K562 (cell line): ENCODE measurements around the gene CUL9. TPM values are rescaled to one million over a fixed set of nuclear protein-coding genes. Genes with fewer than 3 reads are reported as not detected.

ENCODE experiments used
- ARID1B ChIP-seq: fragments of 450-650 bp; IDR thresholded peaks from 2 replicates; pipeline ENCODE4 v1.6.1; 2016; ENCODE audit warnings: antibody characterized with exemption, mild to moderate bottlenecking, inconsistent platforms
- BHLHE40 ChIP-seq: IDR thresholded peaks from 2 replicates; pipeline ENCODE4 v1.6.1; 2011; ENCODE audit warnings: low read length, improper control_type of control experiment
- CXXC5 ChIP-seq: fragments of 250-450 bp; sonication (Bioruptor Pico); IDR thresholded peaks from 2 replicates; pipeline ENCODE4 v1.8.0; 2022; ENCODE audit warnings: inconsistent platforms, mild to moderate bottlenecking, moderate library complexity
- DDX20 ChIP-seq: fragments of 450-650 bp; IDR thresholded peaks from 2 replicates; pipeline ENCODE4 v1.6.1; 2016; ENCODE audit warnings: missing genetic modification characterization, low read depth, mild to moderate bottlenecking, missing compliant biosample characterization, moderate library complexity
- GABPB2 ChIP-seq: fragments of 250-450 bp; sonication (Bioruptor Pico); conservative IDR thresholded peaks from 2 replicates; pipeline ENCODE4 v1.5.1; 2021; ENCODE audit warnings: mild to moderate bottlenecking
- HDGF ChIP-seq: fragments of 450-650 bp; IDR thresholded peaks from 2 replicates; pipeline ENCODE4 v1.6.1; 2016
- HNRNPUL1 ChIP-seq: fragments of 200-400 bp; formaldehyde crosslinking; IDR thresholded peaks from 2 replicates; pipeline ENCODE4 v1.6.1; 2017; ENCODE audit warnings: low read length
- KLF10 ChIP-seq: fragments of 250-450 bp; sonication (Bioruptor Pico); IDR thresholded peaks from 2 replicates; pipeline ENCODE4 v1.6.1; 2021; ENCODE audit warnings: matching md5 sums
- NR3C1 ChIP-seq: sonication (generic); formaldehyde crosslinking; IDR thresholded peaks from 2 replicates; pipeline ENCODE4 v1.8.1; 2022; ENCODE audit warnings: missing genetic modification reagents
- SIX5 ChIP-seq, 2 experiments: IDR thresholded peaks; 2 replicates each; pipeline ENCODE4 v1.6.1; 2011; ENCODE audit warnings: low read length in 2 of 2, borderline replicate concordance in 1 of 2, low read depth in 1 of 2, mild to moderate bottlenecking in 1 of 2, moderate library complexity in 1 of 2; ENCODE audit not compliant: insufficient read depth in 1 of 2
- SMARCA5 ChIP-seq: fragments of 450-650 bp; IDR thresholded peaks from 2 replicates; pipeline ENCODE4 v1.6.1; 2016
- SRSF9 ChIP-seq: fragments of 200-400 bp; formaldehyde crosslinking; IDR thresholded peaks from 2 replicates; pipeline ENCODE4 v1.6.1; 2017; ENCODE audit warnings: low read depth, low read length, borderline replicate concordance
- TAF9B ChIP-seq: fragments of 450-650 bp; IDR thresholded peaks from 2 replicates; pipeline ENCODE4 v1.6.1; 2018; ENCODE audit warnings: mild to moderate bottlenecking; ENCODE audit not compliant: partially characterized antibody
- TFAP4 ChIP-seq: sonication (generic); formaldehyde crosslinking; IDR thresholded peaks from 2 replicates; pipeline ENCODE4 v1.8.0; 2022; ENCODE audit warnings: missing genetic modification reagents, mild to moderate bottlenecking, moderate library complexity, borderline replicate concordance
- ZC3H11A ChIP-seq: IDR thresholded peaks from 2 replicates; pipeline ENCODE4 v1.6.1; 2012; ENCODE audit warnings: low read depth, low read length, improper control_type of control experiment
- ZC3H4 ChIP-seq: sonication (generic); formaldehyde crosslinking; IDR thresholded peaks from 2 replicates; pipeline ENCODE4 v1.9.0; 2021; ENCODE audit warnings: missing genetic modification reagents, borderline replicate concordance
- ZHX1 ChIP-seq: fragments of 150-350 bp; conservative IDR thresholded peaks from 2 replicates; pipeline ENCODE4 v1.6.1; 2014; ENCODE audit warnings: low read length
- ZNF311 ChIP-seq: fragments of 250-450 bp; sonication (Bioruptor Pico); IDR thresholded peaks from 2 replicates; pipeline ENCODE4 v1.4.0; 2020; ENCODE audit warnings: mild to moderate bottlenecking, moderate library complexity
- ZNF511 ChIP-seq: sonication (generic); formaldehyde crosslinking; IDR thresholded peaks from 2 replicates; pipeline ENCODE4 v1.8.0; 2022; ENCODE audit warnings: mild to moderate bottlenecking, missing genetic modification reagents
- ZNF639 ChIP-seq, 2 experiments: fragments of 200-800 bp in 1 of 2; sonication (Bioruptor generic) in 1 of 2; sonication (generic) in 1 of 2; formaldehyde crosslinking in 1 of 2; IDR thresholded peaks in 1 of 2; conservative IDR thresholded peaks in 1 of 2; 2 replicates each; pipeline versions ENCODE4 v1.5.0 to v1.6.1; 2016 to 2020; ENCODE audit warnings: missing compliant biosample characterization in 1 of 2, missing genetic modification characterization in 1 of 2, missing genetic modification reagents in 1 of 2
- ZNF655 ChIP-seq: fragments of 250-450 bp; sonication (Bioruptor Pico); IDR thresholded peaks from 2 replicates; pipeline ENCODE4 v1.5.0; 2021
- polyA plus RNA-seq, 8 experiments: library from polyadenylated mRNA; depleted of rRNA in 4 of 8; stranded (reverse) in 5 of 8; unstranded in 3 of 8; fragments of >200 nt; fragmentation: Nextera tagmentation in 2 of 8; fragmentation: Illumina TruSeq in 1 of 8; extraction: Ambion mirVana in 2 of 8; extraction: Trizol in 1 of 8; gene quantifications; 2 replicates each; pipeline versions ENCODE4 v1.2.1 to v1.2.3, GENCODE V29; 2011 to 2014; ENCODE audit warnings: inconsistent platforms in 1 of 8, missing spikeins in 1 of 8
- total RNA-seq, 7 experiments: library from RNA; depleted of rRNA in 6 of 7; stranded (reverse); fragments of >200 nt in 6 of 7; fragmentation: Illumina TruSeq in 2 of 7; extraction: Trizol in 2 of 7; gene quantifications; 2 replicates each; pipeline versions ENCODE4 v1.2.1 to v1.2.3, GENCODE V29; 2011 to 2021; ENCODE audit warnings: low replicate concordance in 1 of 7

CUL9 gene
- total and polyA plus RNA-seq, 9 of the 15 experiments (the other 6 are each of a cell fraction or from before 2014, with no cell fraction given), result 0.50 to 20.7 (median 6.6) TPM

GRCh38 chr6:43228951-43229802 lies 47.2 kb downstream of the CUL9 start, which contains the start of gene DNPH1 (continued):
- TF ChIP-seq DDX20 (tag), result no peak
- TF ChIP-seq ZC3H4 (CRISPR knock-in tag), result peak; percentile 87; the same call in 1 of the 2 replicates
- no peak for TF ChIP-seq ZNF655
- TF ChIP-seq SRSF9, result no peak
- TF ChIP-seq BHLHE40, result peak; percentile 95
- no peak for TF ChIP-seq GABPB2 (CRISPR knock-in tag)
- TF ChIP-seq TAF9B, result no peak
- TF ChIP-seq ZNF639 (CRISPR knock-in tag; conservative IDR thresholded peaks at IDR 0.05 in 1 of 2, IDR thresholded peaks at IDR 0.05 in 1 of 2), result peak in 1 of 2 experiments; percentile 55; a peak in 2 of 4 replicates
- peak; percentile 88; the same call in 1 of the 2 replicates for TF ChIP-seq ZNF511 (CRISPR knock-in tag)
- TF ChIP-seq ZNF311 (CRISPR knock-in tag), result no peak
- TF ChIP-seq KLF10 (CRISPR knock-in tag), result no peak
- TF ChIP-seq TFAP4 (CRISPR knock-in tag), result peak; percentile 62
- peak; percentile 87; the same call in 1 of the 2 replicates for TF ChIP-seq NR3C1
- TF ChIP-seq HNRNPUL1, result no peak
- no peak for TF ChIP-seq SIX5 (IDR thresholded peaks at IDR 0.05; ENCODE audit: borderline replicate concordance in 1 of 2, insufficient read depth in 1 of 2, low read depth in 1 of 2, low read length in 2 of 2)
- TF ChIP-seq ZHX1, result peak; percentile 86; the same call in 1 of the 2 replicates
- TF ChIP-seq HDGF, result no peak
- no peak; the same call in 1 of the 2 replicates for TF ChIP-seq ARID1B
- TF ChIP-seq SMARCA5, result no peak
- TF ChIP-seq ZC3H11A, result peak; percentile 67; the same call in 1 of the 2 replicates
- peak; percentile 94 for TF ChIP-seq CXXC5 (CRISPR knock-in tag)
